AG10803 (cell line): ENCODE measurements around the gene CSN2.

ENCODE experiments used
- DNase-seq: peaks from one replicate; pipeline ENCODE4 v3.0.0; 2010; ENCODE audit warnings: low read depth
- H3K4me3 ChIP-seq: 2 replicates; pipeline ENCODE4 v1.5.1; 2011; ENCODE audit warnings: mild to moderate bottlenecking, low read length, control low read depth
- CTCF ChIP-seq: conservative IDR thresholded peaks from 2 replicates; pipeline ENCODE4 v1.5.1; 2011; ENCODE audit warnings: mild to moderate bottlenecking, low read length, control low read depth, inconsistent platforms

Gene CSN2

GRCh38 chr4:69965628-69966027 lies at the start of gene CSN2:
CSN2 (minus strand) TSS chr4:69965728; CDS start chr4:69960995, 4,733 bp downstream.
- H3K4me3 ChIP-seq: no peak within 1 kb of the TSS
- DNase-seq: no peak
- TF ChIP-seq CTCF: no peak

GRCh38 chr4:70008771-70009170 lies 43.2 kb upstream of the CSN2 start:
- TF ChIP-seq CTCF: no peak
- no peak overlapping the region for H3K4me3 ChIP-seq
- no peak for DNase-seq

- TF ChIP-seq CTCF: no peak
- no peak for DNase-seq
- no peak overlapping the region for H3K4me3 ChIP-seq
These were observed 37.0 kb upstream of the CSN2 start for GRCh38 chr4:70002507-70002906.

- no peak for TF ChIP-seq CTCF
These were observed 35.2 kb upstream of the CSN2 start for GRCh38 chr4:70000711-70001110.

GRCh38 chr4:69999420-69999819 lies 33.9 kb upstream of the CSN2 start:
- no peak for TF ChIP-seq CTCF
- no peak for DNase-seq
- no peak overlapping the region for H3K4me3 ChIP-seq

More at GRCh38 chr4:70000711-70001110, 35.2 kb upstream of the CSN2 start:
- no peak for DNase-seq
- no peak overlapping the region for H3K4me3 ChIP-seq

GRCh38 chr4:69995526-69996016 lies 30.0 kb upstream of the CSN2 start, which contains the start of gene STATH:
STATH (plus strand) TSS chr4:69995966; CDS start chr4:69998438, 2,472 bp downstream.
- no peak for TF ChIP-seq CTCF
- no peak within 1 kb of the TSS for H3K4me3 ChIP-seq
- DNase-seq: no peak

- no peak for TF ChIP-seq CTCF
- no peak for DNase-seq
- no peak overlapping the region for H3K4me3 ChIP-seq
These were observed 29.3 kb upstream of the CSN2 start for GRCh38 chr4:69994782-69995181.
